Cerebellar nuclear complex (tissue), 1 donor: ENCODE data around the gene THBS3.
"Not testable (repeated sequence)": the region's sequence is repeated elsewhere in the genome, so short reads cannot be mapped to it uniquely, and the experiment has no call there.

Source experiments
- DNase-seq, 2 experiments: peaks; one replicate each; lab custom pipeline; 2025; lab: John Stamatoyannopoulos, UW

THBS3 gene

GRCh38 chr1:155206891-155207805 lies 549 bp downstream of the THBS3 start:
- peak in 1 of 2 experiments; percentile 25 for DNase-seq

- DNase-seq = no peak
These were observed 1.6 kb downstream of the THBS3 start for GRCh38 chr1:155205969-155206593.

- DNase-seq = no peak
These were observed 2.7 kb downstream of the THBS3 start for GRCh38 chr1:155205035-155205434.

- DNase-seq = no peak
These were observed 4.8 kb downstream of the THBS3 start for GRCh38 chr1:155202731-155203515.

- DNase-seq = no peak
These were observed 5.5 kb downstream of the THBS3 start for GRCh38 chr1:155202198-155202597.

GRCh38 chr1:155200920-155201319 lies 6.8 kb downstream of the THBS3 start:
- DNase-seq = no peak

GRCh38 chr1:155199792-155200191 lies 7.9 kb downstream of the THBS3 start:
- DNase-seq = no peak

GRCh38 chr1:155198547-155198906 lies 9.2 kb downstream of the THBS3 start:
- DNase-seq = no peak

- DNase-seq = no peak
These were observed 9.7 kb downstream of the THBS3 start for GRCh38 chr1:155197901-155198546.

- DNase-seq = no peak
These were observed 10.6 kb downstream of the THBS3 start for GRCh38 chr1:155196893-155197638.

GRCh38 chr1:155196103-155196892 lies 11.4 kb downstream of the THBS3 start:
- no peak for DNase-seq

GRCh38 chr1:155195201-155196102 lies 12.2 kb downstream of the THBS3 start:
- DNase-seq = no peak

GRCh38 chr1:155193991-155194240 lies 13.8 kb downstream of the THBS3 start:
- not testable (repeated sequence) for DNase-seq

- peak in 1 of 2 experiments; percentile 46 for DNase-seq
These were observed 14.3 kb downstream of the THBS3 start for GRCh38 chr1:155193275-155193990.

GRCh38 chr1:155192346-155193274 lies 15.1 kb downstream of the THBS3 start:
- DNase-seq = no peak

- no peak for DNase-seq
These were observed 15.8 kb downstream of the THBS3 start for GRCh38 chr1:155191904-155192303.

- not testable (repeated sequence) for DNase-seq
These were observed 17.8 kb downstream of the THBS3 start for GRCh38 chr1:155189926-155190325.

GRCh38 chr1:155188268-155188667 lies 19.4 kb downstream of the THBS3 start:
- DNase-seq = no peak
